Memory B cell (primary cell): ENCODE data around the gene SMIM35.

ENCODE experiments used
- ATAC-seq: fragments of 150-1000 bp; cut with Tn5 transposase; 2 replicates; pipeline ENCODE4 v1.10.0; 2021; ENCODE audit warnings: low read depth, mild to moderate bottlenecking, moderate library complexity
- DNase-seq, 2 donors: peaks; one replicate each; pipeline ENCODE4 v3.0.0; 2022; ENCODE audit warnings: low spot score in 2 of 2
- H3K27ac Mint-ChIP-seq: one replicate; pipeline ENCODE4 v1.8.0; 2022; ENCODE audit warnings: mild to moderate bottlenecking, moderate library complexity, mixed read lengths
- H3K27me3 Mint-ChIP-seq: one replicate; pipeline ENCODE4 v1.8.0; 2022; ENCODE audit warnings: mixed read lengths
- H3K36me3 Mint-ChIP-seq: one replicate; pipeline ENCODE4 v1.8.0; 2022; ENCODE audit warnings: mild to moderate bottlenecking, mixed read lengths
- H3K4me1 Mint-ChIP-seq: one replicate; pipeline ENCODE4 v1.8.0; 2022; ENCODE audit warnings: mixed read lengths
- H3K4me3 Mint-ChIP-seq: one replicate; pipeline ENCODE4 v1.8.0; 2022; ENCODE audit warnings: mild to moderate bottlenecking, moderate library complexity, mixed read lengths
- H3K9me3 Mint-ChIP-seq: one replicate; pipeline ENCODE4 v1.8.0; 2022; ENCODE audit warnings: mixed read lengths

The SMIM35 gene

DNA sequence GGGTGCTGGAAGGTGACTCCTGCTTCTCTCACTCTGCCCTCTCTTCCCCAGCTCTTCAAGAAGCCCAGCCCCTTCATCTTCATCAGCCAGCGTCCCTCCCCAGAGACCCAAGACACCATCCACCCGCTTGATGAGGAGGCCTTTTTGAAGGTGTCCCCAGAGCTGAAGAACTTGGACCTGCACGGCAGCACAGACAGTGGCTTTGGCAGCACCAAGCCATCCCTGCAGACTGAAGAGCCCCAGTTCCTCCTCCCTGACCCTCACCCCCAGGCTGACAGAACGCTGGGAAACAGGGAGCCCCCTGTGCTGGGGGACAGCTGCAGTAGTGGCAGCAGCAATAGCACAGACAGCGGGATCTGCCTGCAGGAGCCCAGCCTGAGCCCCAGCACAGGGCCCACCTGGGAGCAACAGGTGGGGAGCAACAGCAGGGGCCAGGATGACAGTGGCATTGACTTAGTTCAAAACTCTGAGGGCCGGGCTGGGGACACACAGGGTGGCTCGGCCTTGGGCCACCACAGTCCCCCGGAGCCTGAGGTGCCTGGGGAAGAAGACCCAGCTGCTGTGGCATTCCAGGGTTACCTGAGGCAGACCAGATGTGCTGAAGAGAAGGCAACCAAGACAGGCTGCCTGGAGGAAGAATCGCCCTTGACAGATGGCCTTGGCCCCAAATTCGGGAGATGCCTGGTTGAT, 88.0 kb downstream of the SMIM35 start:
- Mint-ChIP-seq H3K27me3 (no peaks in the 10 kb centered on the region), H3K4me3 (peak overlapping the region; percentile 32)

DNA sequence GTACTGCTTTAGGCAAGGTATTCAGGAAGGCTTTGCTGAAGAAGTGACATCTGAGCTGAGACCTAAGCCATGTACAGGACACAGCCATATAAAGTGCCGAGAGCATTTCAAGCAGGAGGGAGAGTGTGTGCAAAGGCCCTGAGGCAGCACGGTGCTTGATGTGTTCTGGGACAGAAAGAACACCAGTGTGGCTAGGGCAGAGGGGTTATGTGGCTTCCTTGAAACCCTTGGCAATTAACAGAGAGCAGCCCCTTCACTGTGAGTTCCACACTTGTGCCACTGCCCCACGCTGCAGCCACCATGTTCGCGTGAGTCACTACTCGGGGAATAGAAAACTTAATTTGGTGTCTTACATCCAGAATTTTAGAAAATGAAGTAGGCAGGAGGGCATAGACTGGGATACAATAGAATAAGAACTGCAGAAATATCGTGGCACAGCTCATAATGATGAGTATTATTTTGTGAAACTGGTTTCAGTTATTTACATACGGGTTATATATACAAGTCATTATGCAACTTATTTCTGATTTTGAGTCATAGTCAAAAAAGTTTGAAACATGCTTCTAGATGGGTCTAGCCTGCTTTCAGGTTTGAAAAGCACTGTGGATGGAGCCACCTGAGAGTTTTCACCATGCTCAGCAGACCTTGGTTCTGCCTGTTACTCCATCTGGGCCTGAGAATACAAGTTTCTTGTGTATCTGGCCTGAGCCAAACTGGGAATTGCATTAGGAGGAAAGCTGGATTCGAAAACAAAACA, 88.8 kb downstream of the SMIM35 start:
- H3K4me3 Mint-ChIP-seq: no peak overlapping the region
- H3K27me3 Mint-ChIP-seq: no peaks in the 10 kb centered on the region
- peaks cover 44% of the 10 kb centered on the region for H3K4me1 Mint-ChIP-seq
- peaks cover 2% of the 10 kb centered on the region for H3K9me3 Mint-ChIP-seq
- ATAC-seq (no peak), DNase-seq (no peak)
- peak overlapping the region; percentile 89 for H3K27ac Mint-ChIP-seq
- peaks cover 29% of the 10 kb centered on the region for H3K36me3 Mint-ChIP-seq

More for the DNA sequence above, 88.0 kb downstream of the SMIM35 start:
- peaks cover 3% of the 10 kb centered on the region for H3K9me3 Mint-ChIP-seq
- peaks cover 31% of the 10 kb centered on the region for H3K36me3 Mint-ChIP-seq
- H3K4me1 Mint-ChIP-seq: peaks cover 50% of the 10 kb centered on the region
- ATAC-seq (no peak), DNase-seq (no peak)
- H3K27ac Mint-ChIP-seq: peak overlapping the region; percentile 89

DNA sequence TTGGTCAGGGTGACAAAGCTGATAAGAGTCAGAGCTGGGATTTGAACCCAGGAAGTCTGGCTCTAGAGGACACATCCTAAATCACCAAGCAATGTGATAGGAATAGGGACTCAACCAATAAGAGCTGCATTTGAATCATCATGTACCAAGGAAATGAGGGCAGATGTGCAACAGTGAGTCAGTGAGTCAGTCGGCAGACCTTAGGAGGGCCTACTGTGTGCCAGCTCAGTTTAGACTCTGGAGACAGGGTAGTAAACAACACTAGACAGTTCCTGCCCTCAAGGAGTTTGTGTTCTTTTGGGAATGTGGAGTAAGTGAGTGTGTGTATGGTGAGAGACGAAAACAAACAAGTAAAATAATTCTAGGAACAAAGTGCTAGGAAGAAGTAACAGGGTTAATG, 89.4 kb downstream of the SMIM35 start:
- no peak for ATAC-seq
- H3K4me3 Mint-ChIP-seq: no peak overlapping the region
- peaks cover 34% of the 10 kb centered on the region for H3K36me3 Mint-ChIP-seq
- H3K27me3 Mint-ChIP-seq: no peaks in the 10 kb centered on the region
- peaks cover 43% of the 10 kb centered on the region for H3K4me1 Mint-ChIP-seq
- H3K9me3 Mint-ChIP-seq: peaks cover 2% of the 10 kb centered on the region
- no peak for DNase-seq
- peak overlapping the region; percentile 89 for H3K27ac Mint-ChIP-seq

DNA sequence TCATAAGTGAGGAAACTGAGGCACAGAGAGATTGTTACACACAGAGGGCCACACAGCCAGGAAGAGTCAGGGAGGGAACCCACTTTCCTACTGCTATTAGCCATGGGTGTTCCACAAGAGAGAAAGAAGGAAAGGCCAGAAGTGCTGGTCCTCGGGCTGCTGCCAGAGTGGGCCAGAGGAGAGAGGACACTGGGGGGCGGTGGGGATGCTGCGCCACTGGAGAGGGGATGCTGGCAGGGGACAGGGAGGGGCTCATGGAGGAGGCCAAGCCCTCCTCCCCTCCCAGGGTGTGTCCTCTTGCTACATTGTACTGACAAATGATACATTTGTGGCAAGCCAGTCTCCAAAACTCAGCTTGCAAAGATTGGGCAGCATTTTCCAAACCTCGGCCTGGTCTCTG, 90.7 kb downstream of the SMIM35 start:
- DNase-seq (no peak), ATAC-seq (no peak)
- peaks cover 2% of the 10 kb centered on the region for H3K9me3 Mint-ChIP-seq
- H3K4me3 Mint-ChIP-seq: no peak overlapping the region
- no peaks in the 10 kb centered on the region for H3K27me3 Mint-ChIP-seq
- H3K36me3 Mint-ChIP-seq: peaks cover 41% of the 10 kb centered on the region
- H3K4me1 Mint-ChIP-seq: peaks cover 41% of the 10 kb centered on the region
- peak overlapping the region; percentile 66 for H3K27ac Mint-ChIP-seq

DNA sequence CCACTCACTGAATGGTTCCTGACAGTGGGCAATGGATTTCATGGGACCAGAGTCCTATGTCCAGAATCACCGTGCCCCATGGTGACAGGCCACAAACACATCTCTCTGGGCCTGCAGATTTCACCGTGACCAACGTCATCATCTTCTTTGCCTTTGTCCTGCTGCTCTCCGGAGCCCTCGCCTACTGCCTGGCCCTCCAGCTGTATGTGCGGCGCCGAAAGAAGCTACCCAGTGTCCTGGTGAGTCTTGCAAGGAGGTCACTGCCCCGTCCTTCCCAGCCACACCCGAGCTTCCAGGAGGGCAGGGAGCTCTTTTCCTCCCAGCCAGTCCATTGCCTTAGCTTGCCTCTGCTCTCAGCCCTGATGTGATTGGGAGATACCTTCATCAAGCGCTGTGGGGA, 91.3 kb downstream of the SMIM35 start:
- no peak for ATAC-seq
- H3K27ac Mint-ChIP-seq: peak overlapping the region; percentile 66
- H3K4me1 Mint-ChIP-seq: peaks cover 41% of the 10 kb centered on the region
- H3K27me3 Mint-ChIP-seq: no peaks in the 10 kb centered on the region
- peaks cover 42% of the 10 kb centered on the region for H3K36me3 Mint-ChIP-seq
- no peak for DNase-seq
- H3K4me3 Mint-ChIP-seq: no peak overlapping the region
- peaks cover 2% of the 10 kb centered on the region for H3K9me3 Mint-ChIP-seq

DNA sequence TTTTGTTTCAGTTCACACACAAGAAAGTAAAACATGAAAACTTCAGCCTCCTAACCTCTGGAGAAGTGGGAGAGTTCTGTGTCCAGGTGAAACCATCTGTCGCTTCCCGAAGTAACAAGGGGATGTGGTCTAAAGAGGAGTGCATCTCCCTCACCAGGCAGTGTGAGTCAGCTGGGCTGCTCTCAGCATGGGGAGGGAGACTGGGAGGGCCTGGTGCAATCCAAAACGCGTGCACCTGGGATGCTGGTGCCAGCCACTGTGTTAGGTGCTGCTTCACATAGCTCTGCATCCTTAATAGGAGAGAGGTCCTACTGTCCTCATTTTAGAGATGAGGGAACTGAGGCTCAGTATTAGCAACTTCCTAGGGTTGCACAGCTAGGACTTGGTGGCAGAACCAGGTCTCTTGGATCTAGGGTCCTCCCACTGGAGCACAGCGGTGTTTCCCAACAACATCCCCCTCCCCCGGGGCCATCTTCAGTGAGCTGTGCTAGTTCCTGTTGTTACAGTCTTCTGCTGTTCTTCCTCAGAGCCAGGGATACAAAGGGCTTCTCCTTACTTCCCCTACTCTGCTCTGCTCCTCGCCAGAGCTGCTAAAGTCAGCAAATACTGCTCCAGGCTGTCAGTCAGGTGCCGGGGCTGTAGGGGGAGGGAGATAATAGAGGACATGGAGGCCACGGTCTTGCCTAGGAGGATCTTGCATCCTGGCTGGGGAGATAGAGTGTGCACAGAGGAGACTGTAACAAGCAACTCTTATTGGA, 92.6 kb downstream of the SMIM35 start:
- no peak for DNase-seq
- Mint-ChIP-seq H3K4me1 (peaks cover 45% of the 10 kb centered on the region), H3K4me3 (no peak overlapping the region), H3K36me3 (peaks cover 50% of the 10 kb centered on the region), H3K9me3 (peaks cover 2% of the 10 kb centered on the region), H3K27ac (no peak overlapping the region), H3K27me3 (no peaks in the 10 kb centered on the region)
- no peak for ATAC-seq

DNA sequence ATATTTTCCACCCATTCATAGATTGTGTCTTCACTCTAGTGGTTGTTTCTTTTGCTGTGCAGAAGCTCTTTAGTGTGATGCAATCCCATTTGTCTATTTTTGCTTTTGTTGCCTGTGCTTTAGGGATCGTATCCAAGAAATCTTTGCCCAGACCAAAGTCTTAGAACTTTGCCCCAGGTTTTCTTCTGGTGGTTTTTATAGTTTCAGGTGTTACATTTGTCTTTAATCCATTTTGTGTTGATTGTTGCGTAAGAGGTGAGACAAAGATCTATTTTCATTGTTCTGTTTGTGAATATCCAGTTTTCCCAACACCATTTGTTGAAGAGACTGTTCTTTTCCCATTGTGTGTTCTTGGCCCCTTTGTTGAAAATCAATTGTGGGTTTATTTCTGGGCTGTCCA, 94.1 kb downstream of the SMIM35 start:
- peaks cover 39% of the 10 kb centered on the region for H3K4me1 Mint-ChIP-seq
- peak overlapping the region; percentile 38 for H3K27ac Mint-ChIP-seq
- DNase-seq: no peak
- H3K4me3 Mint-ChIP-seq: peak overlapping the region; percentile 31
- H3K27me3 Mint-ChIP-seq: no peaks in the 10 kb centered on the region
- peaks cover 2% of the 10 kb centered on the region for H3K9me3 Mint-ChIP-seq
- no peak for ATAC-seq
- H3K36me3 Mint-ChIP-seq: peaks cover 49% of the 10 kb centered on the region

DNA sequence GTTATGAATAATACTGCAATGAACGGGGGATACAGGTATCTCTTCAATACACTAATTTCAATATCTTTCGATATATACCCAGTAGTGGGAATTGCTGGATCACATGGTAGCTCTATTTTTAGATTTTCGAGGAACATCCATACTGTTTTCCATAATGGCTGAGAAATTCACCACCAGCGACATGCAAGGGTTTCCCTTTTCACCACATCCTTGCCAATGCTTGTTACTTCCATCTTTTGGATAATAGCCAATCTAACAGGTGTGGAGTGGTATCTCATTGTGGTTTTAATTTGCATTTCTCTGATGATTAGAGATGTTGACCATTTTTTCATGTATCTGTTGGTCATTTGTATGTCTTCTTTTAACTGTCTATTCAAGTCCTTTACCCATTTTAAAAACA, 94.6 kb downstream of the SMIM35 start:
- Mint-ChIP-seq H3K27ac (peak overlapping the region; percentile 38), H3K27me3 (no peaks in the 10 kb centered on the region), H3K4me1 (peaks cover 39% of the 10 kb centered on the region), H3K9me3 (no peaks in the 10 kb centered on the region), H3K4me3 (peak overlapping the region; percentile 31), H3K36me3 (peaks cover 47% of the 10 kb centered on the region)
- ATAC-seq (peak; percentile 33), DNase-seq (no peak)

DNA sequence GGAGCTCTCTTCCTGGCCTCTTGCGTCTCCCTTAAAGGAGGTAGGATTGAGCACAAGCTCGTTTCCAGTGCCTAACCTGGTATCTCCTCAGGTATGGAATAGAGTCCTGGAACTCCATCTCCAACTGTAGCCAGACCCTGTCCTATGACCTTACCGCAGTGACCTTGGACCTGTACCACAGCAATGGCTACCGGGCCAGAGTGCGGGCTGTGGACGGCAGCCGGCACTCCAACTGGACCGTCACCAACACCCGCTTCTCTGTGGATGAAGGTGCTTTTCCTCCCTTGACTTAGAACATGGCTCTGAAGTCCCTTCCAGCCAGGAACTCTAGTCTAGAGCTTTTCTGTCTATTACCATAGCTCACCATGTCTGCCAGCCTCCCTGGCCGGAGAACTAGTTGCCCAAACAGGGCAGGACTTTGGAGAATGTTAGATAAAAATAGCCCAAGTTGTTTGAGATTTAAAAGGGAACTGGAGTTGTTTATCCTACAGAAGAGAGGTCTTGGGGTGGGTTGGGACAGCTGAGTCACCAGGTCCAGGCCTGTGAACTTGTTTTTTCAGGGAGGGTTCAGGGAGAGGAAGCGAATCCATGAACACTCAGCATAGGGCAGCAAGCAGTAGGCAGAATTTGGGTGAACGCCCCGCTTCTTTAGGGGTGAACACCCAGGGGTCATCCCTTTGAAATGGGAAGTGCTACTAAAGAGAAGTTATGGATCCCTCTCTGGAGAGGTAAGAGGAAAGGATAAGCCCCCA, 97.2 kb downstream of the SMIM35 start:
- Mint-ChIP-seq H3K27ac (peak overlapping the region; percentile 75), H3K4me1 (peaks cover 43% of the 10 kb centered on the region), H3K27me3 (no peaks in the 10 kb centered on the region), H3K9me3 (no peaks in the 10 kb centered on the region), H3K4me3 (peak overlapping the region; percentile 87), H3K36me3 (peaks cover 39% of the 10 kb centered on the region)
- ATAC-seq (no peak), DNase-seq (no peak)

DNA sequence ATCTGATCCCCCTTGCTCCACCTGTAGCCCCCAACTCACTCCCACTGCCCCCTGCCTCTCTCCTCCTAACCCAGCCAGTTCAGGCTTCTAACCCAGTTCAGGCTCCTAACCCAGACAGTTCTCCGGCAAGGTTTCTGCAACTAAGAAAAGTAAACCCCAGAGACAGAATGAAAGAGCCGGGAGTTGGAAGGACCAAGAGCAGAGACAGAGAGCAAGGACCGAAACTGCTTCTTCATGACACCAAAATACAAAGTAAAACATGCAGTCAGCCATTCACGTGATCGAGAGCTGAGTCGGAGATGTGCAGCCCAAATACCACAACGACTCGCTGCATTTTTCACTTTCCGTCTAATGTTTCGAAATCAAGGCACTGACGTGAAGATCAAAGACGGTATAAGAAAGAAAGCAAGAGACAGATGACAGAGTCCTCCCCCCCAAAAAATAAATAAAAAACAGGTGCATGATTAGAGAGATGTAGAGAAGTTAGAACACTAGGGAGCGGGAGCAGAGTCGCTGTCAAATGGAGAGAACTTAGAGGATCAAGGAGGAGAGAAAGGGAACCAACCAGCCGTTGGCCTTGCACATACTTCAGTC, 99.7 kb downstream of the SMIM35 start:
- peaks cover 26% of the 10 kb centered on the region for H3K36me3 Mint-ChIP-seq
- H3K9me3 Mint-ChIP-seq: peaks cover 1% of the 10 kb centered on the region
- peaks cover 44% of the 10 kb centered on the region for H3K4me1 Mint-ChIP-seq
- DNase-seq: peak in 1 of 2 donors; percentile 46
- peak; percentile 51 for ATAC-seq
- peak overlapping the region; percentile 94 for H3K27ac Mint-ChIP-seq
- no peaks in the 10 kb centered on the region for H3K27me3 Mint-ChIP-seq
- H3K4me3 Mint-ChIP-seq: peak overlapping the region; percentile 87

DNA sequence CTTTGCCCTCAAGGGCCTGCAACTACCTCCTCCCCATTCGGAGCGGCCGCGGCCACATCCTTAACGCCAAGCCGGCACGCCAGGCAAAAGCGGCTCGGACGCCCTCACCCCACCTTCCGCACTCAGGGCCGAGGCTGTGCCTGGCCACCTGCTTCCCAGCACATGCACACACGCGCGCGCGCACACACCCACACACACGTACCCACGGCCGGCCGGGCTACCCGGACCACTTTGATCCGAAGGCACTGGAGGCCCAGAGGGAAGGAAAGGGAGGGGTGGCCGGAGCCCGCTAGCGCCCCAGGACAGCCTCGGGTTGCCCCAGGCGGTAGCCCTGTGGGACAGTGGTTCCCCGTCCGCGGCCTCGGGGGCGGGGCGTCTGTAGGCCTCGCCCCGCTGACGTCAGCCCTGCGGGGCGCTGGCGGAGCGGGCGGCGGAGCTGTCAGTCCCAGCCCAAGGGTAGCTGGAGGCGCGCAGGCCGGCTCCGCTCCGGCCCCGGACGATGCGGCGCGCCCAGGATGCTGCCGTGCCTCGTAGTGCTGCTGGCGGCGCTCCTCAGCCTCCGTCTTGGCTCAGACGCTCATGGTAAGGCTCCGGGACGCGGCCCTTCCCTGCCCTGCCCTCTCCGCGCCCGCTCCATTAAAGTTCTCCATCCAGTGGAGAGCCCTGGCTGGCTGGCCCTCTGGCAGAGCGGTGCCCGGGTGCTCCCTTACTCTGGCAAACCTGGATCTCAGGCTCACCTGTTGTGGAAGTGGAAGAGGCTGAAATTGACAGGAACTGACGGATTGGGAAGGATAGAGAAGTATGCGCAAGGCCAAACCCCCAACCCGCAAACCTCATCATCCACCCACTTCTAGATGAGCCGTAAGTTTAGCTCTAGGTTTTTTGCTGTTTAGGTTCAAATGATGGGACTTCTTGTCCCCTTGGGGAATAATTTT, 100.5 kb downstream of the SMIM35 start, which contains the start of gene IL10RA:
IL10RA (plus strand) TSS at position 442 of the 935 bp plus-strand sequence; CDS start at position 516, 74 bp downstream.
- Mint-ChIP-seq H3K27me3 (no peaks in the 10 kb centered on the region), H3K9me3 (peaks cover 1% of the 10 kb centered on the region), H3K36me3 (peaks cover 21% of the 10 kb centered on the region), H3K4me1 (peaks cover 41% of the 10 kb centered on the region), H3K4me3 (peak within 1 kb of the TSS; percentile 87), H3K27ac (peak within 1 kb of the TSS; percentile 94)
- ATAC-seq (peak; percentile 86), DNase-seq (peak; percentile 87 to 89)

DNA sequence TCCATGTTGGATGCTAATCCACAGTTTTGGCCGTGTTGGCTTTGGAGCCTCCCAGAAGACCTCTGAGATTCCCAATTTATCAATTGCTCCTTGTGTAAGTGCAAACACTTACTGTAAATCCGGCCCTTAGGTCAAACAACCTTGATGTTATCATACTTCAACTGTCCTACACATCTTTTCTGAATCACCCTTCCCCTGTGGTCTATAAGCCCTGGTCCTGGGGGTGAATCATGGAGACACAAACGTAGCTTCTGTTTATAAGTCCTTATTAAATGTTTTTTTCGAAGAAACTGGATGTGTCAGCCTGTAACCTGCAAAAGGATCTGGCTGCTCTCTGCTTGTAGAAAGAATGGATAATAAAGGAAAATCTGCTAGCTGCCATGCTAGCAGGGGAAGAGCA, 102.3 kb downstream of the SMIM35 start:
- peaks cover 1% of the 10 kb centered on the region for H3K9me3 Mint-ChIP-seq
- no peak for ATAC-seq

More for the DNA sequence above, 102.3 kb downstream of the SMIM35 start:
- peaks cover 45% of the 10 kb centered on the region for H3K4me1 Mint-ChIP-seq
- peak overlapping the region; percentile 94 for H3K27ac Mint-ChIP-seq
- H3K36me3 Mint-ChIP-seq: peaks cover 15% of the 10 kb centered on the region
- H3K27me3 Mint-ChIP-seq: no peaks in the 10 kb centered on the region
- peak overlapping the region; percentile 87 for H3K4me3 Mint-ChIP-seq
- no peak for DNase-seq
